Endothelial cell of umbilical vein (primary cell): ENCODE measurements around the gene TUBB4B. TPM values are rescaled to one million over a fixed set of nuclear protein-coding genes. Genes with fewer than 3 reads are reported as not detected.

Experiments
- BruUV-seq: library from RNA; stranded (reverse); fragments of 400-500 nt; replicated peaks from 2 replicates; lab custom pipeline; 2021; lab: Mats Ljungman, UMichigan
- CTCF ChIA-PET: fragments of 300-600, 350-600 bp; sonication (Branson Sonifier 250); formaldehyde crosslinking; loops from one replicate; lab custom pipeline; 2021; ENCODE audit warnings: antibody characterized with exemption, inconsistent platforms; lab: Charles Lee
- POLR2A ChIA-PET: fragments of 300-600, 350-600 bp; sonication (Branson Sonifier 250); formaldehyde crosslinking; loops from one replicate; lab custom pipeline; 2021; ENCODE audit warnings: antibody characterized with exemption, inconsistent platforms; lab: Charles Lee
- DNase-seq: peaks from one replicate; pipeline ENCODE4 v3.0.0-alpha.2; 2011; ENCODE audit warnings: low read depth, low spot score
- FAIRE-seq: peaks from 2 replicates; lab custom pipeline; 2011; peaks lifted over from hg19 to GRCh38; lab: Jason Lieb, UNC
- H2AFZ ChIP-seq: 2 replicates; pipeline ENCODE4 v1.6.0; 2012; ENCODE audit warnings: low read depth, low read length, control low read depth, inconsistent platforms
- H3K27ac ChIP-seq: 2 replicates; pipeline ENCODE4 v1.5.1; 2011; ENCODE audit warnings: low read depth, mild to moderate bottlenecking, control low read depth, low read length, moderate library complexity; ENCODE audit not compliant: insufficient read depth
- H3K27me3 ChIP-seq, 2 experiments: 2 replicates each; pipeline versions ENCODE4 v1.6.0 to v1.6.1; 2011; ENCODE audit warnings: low read length in 2 of 2, mixed read lengths in 1 of 2; ENCODE audit not compliant: control insufficient read depth in 2 of 2, insufficient read depth in 2 of 2
- H3K36me3 ChIP-seq, 2 experiments: 2 replicates in 1 of 2; 3 replicates in 1 of 2; pipeline ENCODE4 v1.5.1; 2011; ENCODE audit warnings: low read length in 2 of 2, mild to moderate bottlenecking in 1 of 2, moderate library complexity in 1 of 2; ENCODE audit not compliant: control insufficient read depth in 2 of 2, insufficient read depth in 2 of 2; ENCODE audit errors: extremely low read depth in 1 of 2
- H3K4me1 ChIP-seq: 3 replicates; pipeline ENCODE4 v1.5.1; 2011; ENCODE audit warnings: mild to moderate bottlenecking, low read length; ENCODE audit not compliant: control insufficient read depth, insufficient read depth; ENCODE audit errors: extremely low read depth
- H3K4me2 ChIP-seq: 2 replicates; pipeline ENCODE4 v1.6.1; 2011; ENCODE audit warnings: low read length, control low read depth, mixed read lengths; ENCODE audit not compliant: insufficient read depth
- H3K4me3 ChIP-seq, 3 experiments: fragments of 200-600 bp in 1 of 3; sonication (generic), shearing (Covaris generic) in 1 of 3; replicated peaks in 1 of 3; 2 replicates each; pipeline ENCODE4 v1.5.1; 2011 to 2016; ENCODE audit warnings: control low read depth in 3 of 3, low read length in 3 of 3, mild to moderate bottlenecking in 2 of 3, inconsistent platforms in 1 of 3, low read depth in 1 of 3, moderate library complexity in 1 of 3; ENCODE audit not compliant: insufficient read depth in 1 of 3
- H3K79me2 ChIP-seq: 2 replicates; pipeline ENCODE4 v1.6.0; 2012; ENCODE audit warnings: low read length, inconsistent platforms; ENCODE audit not compliant: control insufficient read depth, insufficient read depth
- H3K9ac ChIP-seq: replicated peaks from 2 replicates; pipeline ENCODE3; 2011; ENCODE audit warnings: low read length, control low read depth; ENCODE audit not compliant: insufficient read depth; ENCODE audit errors: extremely low read depth
- H3K9me1 ChIP-seq: replicated peaks from 3 replicates; pipeline ENCODE4 v1.6.0; 2011; ENCODE audit warnings: mild to moderate bottlenecking, low read length; ENCODE audit not compliant: control insufficient read depth, insufficient read depth; ENCODE audit errors: extremely low read depth
- H3K9me3 ChIP-seq: replicated peaks from 2 replicates; pipeline ENCODE4 v1.5.1; 2012; ENCODE audit warnings: low read length, inconsistent platforms; ENCODE audit not compliant: control insufficient read depth, insufficient read depth
- H4K20me1 ChIP-seq: replicated peaks from 2 replicates; pipeline ENCODE3; 2011; ENCODE audit warnings: mild to moderate bottlenecking, low read length; ENCODE audit not compliant: control insufficient read depth, insufficient read depth; ENCODE audit errors: extremely low read depth
- GATA2 ChIP-seq: IDR thresholded peaks from 2 replicates; pipeline ENCODE4 v1.7.0; 2011; ENCODE audit warnings: low read depth, mild to moderate bottlenecking, moderate library complexity, mixed read lengths, low read length; ENCODE audit not compliant: insufficient read length, insufficient read depth
- POLR2AphosphoS5 ChIP-seq: IDR thresholded peaks from 2 replicates; pipeline ENCODE4 v1.6.1; 2012; ENCODE audit warnings: low read depth, mild to moderate bottlenecking, control low read depth, low read length, moderate library complexity; ENCODE audit not compliant: insufficient read depth
- dilution Hi-C: fragments of 300-500 bp; cut with MboI; formaldehyde crosslinking; loops from one replicate; pipeline ENCODE4 v1.15.0; 2019; ENCODE audit warnings: low sequenced_read_pairs; ENCODE audit not compliant: extremely low pct_ligation_motif_present
- intact Hi-C: fragments of 100-400 bp; cut with micrococcal nuclease; formaldehyde crosslinking; loops from one replicate; pipeline ENCODE4 v1.10.0; 2022
- polyA plus RNA-seq, 4 experiments: library from polyadenylated mRNA; depleted of rRNA in 3 of 4; stranded (reverse) in 3 of 4; unstranded in 1 of 4; fragments of >200 nt; gene quantifications; 2 replicates each; pipeline versions ENCODE4 v1.2.1 to v1.2.3, GENCODE V29; 2011 to 2012; ENCODE audit warnings: missing spikeins in 1 of 4
- total RNA-seq: library from RNA; stranded (reverse); gene quantifications from 2 replicates; pipeline ENCODE4 v1.2.3, GENCODE V29; 2021
- TF ChIP-seq, protein P1 (sequence below): IDR thresholded peaks from 2 replicates; pipeline ENCODE4 v1.6.1; 2011; ENCODE audit not compliant: insufficient read depth, insufficient read length
- TF ChIP-seq, protein P2 (sequence below), 2 donors: IDR thresholded peaks; 1 replicate in 1 of 2; 2 replicates in 1 of 2; pipeline ENCODE4 v1.5.1; 2011; ENCODE audit warnings: low read length in 2 of 2, mild to moderate bottlenecking in 2 of 2, moderate library complexity in 2 of 2, control low read depth in 1 of 2, inconsistent platforms in 1 of 2, low read depth in 1 of 2; ENCODE audit not compliant: insufficient read depth in 1 of 2; ENCODE audit errors: extremely low read depth in 1 of 2

Gene TUBB4B
- total and polyA plus RNA-seq, 2 donors (not counting 3 experiments of a cell fraction or from before 2014, with no cell fraction given): 418 to 558 TPM

DNA sequence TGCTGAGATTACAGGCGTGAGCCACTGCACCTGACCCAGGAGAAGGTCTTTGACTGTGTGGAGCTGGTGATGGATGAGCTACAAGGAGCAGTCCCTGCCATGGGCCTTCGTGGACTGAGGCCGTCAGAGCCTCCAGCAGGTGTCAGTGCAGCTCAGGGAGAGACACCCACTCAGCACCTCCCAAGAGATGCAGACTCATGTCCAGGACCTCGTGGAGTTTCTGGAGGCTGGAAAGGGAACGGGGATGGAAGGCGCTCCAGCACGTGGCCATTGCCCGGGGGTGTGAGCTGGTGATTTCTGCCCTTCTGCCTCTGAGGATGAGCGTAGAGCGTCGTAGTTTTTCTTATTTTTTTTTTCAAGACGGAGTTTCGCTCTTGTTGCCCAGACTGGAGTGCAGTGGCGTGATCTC, 45.9 kb downstream of the TUBB4B start:
- no TSS peak for BruUV-seq
- H2AFZ ChIP-seq: no peak overlapping the region
- intact Hi-C loops (loop anchor here (1.0 kb wide), 2 partner anchors 158 to 239 kb away; no protein-coding TSS in a partner anchor), dilution Hi-C loops (no loop called here)
- ChIA-PET POLR2A (interaction anchor here (0.7 to 1.1 kb wide), 2 partner anchors 10 to 15 kb away, joined by 4 to 5 read pairs; partner anchors contain the start of genes NRARP and TOR4A), CTCF (interaction anchor here (0.6 to 1.9 kb wide), 32 partner anchors 9 to 265 kb away, joined by 3 to 42 read pairs (median 5); partner anchors contain the start of genes ENTPD8, EXD3, MRPL41 and NOXA1)
- no peak overlapping the region for H3K4me3 ChIP-seq
- H3K36me3 ChIP-seq: no peaks in the 10 kb centered on the region
- H3K9me3 ChIP-seq: no peaks in the 10 kb centered on the region
- H3K4me1 ChIP-seq: peaks cover 4% of the 10 kb centered on the region
- H3K9me1 ChIP-seq: no peaks in the 10 kb centered on the region
- DNase-seq: peak; percentile 79
- H3K27ac ChIP-seq: no peak overlapping the region
- H3K27me3 ChIP-seq: no peaks in the 10 kb centered on the region
- TF ChIP-seq, protein P1, sequence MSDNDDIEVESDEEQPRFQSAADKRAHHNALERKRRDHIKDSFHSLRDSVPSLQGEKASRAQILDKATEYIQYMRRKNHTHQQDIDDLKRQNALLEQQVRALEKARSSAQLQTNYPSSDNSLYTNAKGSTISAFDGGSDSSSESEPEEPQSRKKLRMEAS: peak; percentile 77
- TF ChIP-seq POLR2AphosphoS5 (no peak), GATA2 (no peak)
- TF ChIP-seq, protein P2, sequence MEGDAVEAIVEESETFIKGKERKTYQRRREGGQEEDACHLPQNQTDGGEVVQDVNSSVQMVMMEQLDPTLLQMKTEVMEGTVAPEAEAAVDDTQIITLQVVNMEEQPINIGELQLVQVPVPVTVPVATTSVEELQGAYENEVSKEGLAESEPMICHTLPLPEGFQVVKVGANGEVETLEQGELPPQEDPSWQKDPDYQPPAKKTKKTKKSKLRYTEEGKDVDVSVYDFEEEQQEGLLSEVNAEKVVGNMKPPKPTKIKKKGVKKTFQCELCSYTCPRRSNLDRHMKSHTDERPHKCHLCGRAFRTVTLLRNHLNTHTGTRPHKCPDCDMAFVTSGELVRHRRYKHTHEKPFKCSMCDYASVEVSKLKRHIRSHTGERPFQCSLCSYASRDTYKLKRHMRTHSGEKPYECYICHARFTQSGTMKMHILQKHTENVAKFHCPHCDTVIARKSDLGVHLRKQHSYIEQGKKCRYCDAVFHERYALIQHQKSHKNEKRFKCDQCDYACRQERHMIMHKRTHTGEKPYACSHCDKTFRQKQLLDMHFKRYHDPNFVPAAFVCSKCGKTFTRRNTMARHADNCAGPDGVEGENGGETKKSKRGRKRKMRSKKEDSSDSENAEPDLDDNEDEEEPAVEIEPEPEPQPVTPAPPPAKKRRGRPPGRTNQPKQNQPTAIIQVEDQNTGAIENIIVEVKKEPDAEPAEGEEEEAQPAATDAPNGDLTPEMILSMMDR (IDR thresholded peaks at IDR 0.05; ENCODE audit: extremely low read depth in 1 of 2, insufficient read depth in 1 of 2, low read depth in 1 of 2, low read length in 2 of 2): peak; percentile 65 to 86
- H3K9ac ChIP-seq: no peak overlapping the region
- no peak overlapping the region for H3K4me2 ChIP-seq
- peak; percentile 87 for FAIRE-seq
- H4K20me1 ChIP-seq: no peaks in the 10 kb centered on the region
- H3K79me2 ChIP-seq: no peaks in the 10 kb centered on the region
